HG02759 (cell line): ENCODE results near the gene SCFD2.
"Not testable (repeated sequence)": the region's sequence is repeated elsewhere in the genome, so short reads cannot be mapped to it uniquely, and the experiment has no call there.

Source experiments
- ATAC-seq: cut with Tn5 transposase; IDR thresholded peaks from one replicate; pipeline ENCODE4 v1.9.1; 2021; ENCODE audit warnings: mild to moderate bottlenecking, moderate library complexity; ENCODE audit not compliant: unreplicated experiment

The SCFD2 gene

GRCh38 chr4:53059871-53060270, 306.0 kb downstream of the SCFD2 start:
- no peak for ATAC-seq

GRCh38 chr4:53059256-53059655, 306.6 kb downstream of the SCFD2 start:
- no peak for ATAC-seq

GRCh38 chr4:53057679-53058078, 308.2 kb downstream of the SCFD2 start:
- no peak for ATAC-seq

GRCh38 chr4:53057108-53057507, 308.8 kb downstream of the SCFD2 start:
- not testable (repeated sequence) for ATAC-seq

- ATAC-seq = no peak
Measured at GRCh38 chr4:53055716-53056403, 310.0 kb downstream of the SCFD2 start.

- no peak for ATAC-seq
Measured at GRCh38 chr4:53055274-53055673, 310.6 kb downstream of the SCFD2 start.

- no peak for ATAC-seq
Measured at GRCh38 chr4:53050361-53050774, 315.5 kb downstream of the SCFD2 start.

- no peak for ATAC-seq
Measured at GRCh38 chr4:53049528-53049927, 316.3 kb downstream of the SCFD2 start.

- ATAC-seq = no peak
Measured at GRCh38 chr4:53044651-53044960, 321.3 kb downstream of the SCFD2 start.

GRCh38 chr4:53043891-53044650, 321.8 kb downstream of the SCFD2 start:
- ATAC-seq = no peak

- ATAC-seq = no peak
Measured at GRCh38 chr4:53043055-53043454, 322.8 kb downstream of the SCFD2 start.

- ATAC-seq = no peak
Measured at GRCh38 chr4:53040851-53041250, 325.0 kb downstream of the SCFD2 start.

- ATAC-seq = no peak
Measured at GRCh38 chr4:53040459-53040815, 325.4 kb downstream of the SCFD2 start.

- no peak for ATAC-seq
Measured at GRCh38 chr4:53039741-53040458, 326.0 kb downstream of the SCFD2 start.

GRCh38 chr4:53037892-53038291, 328.0 kb downstream of the SCFD2 start:
- no peak for ATAC-seq

GRCh38 chr4:53032908-53033307, 333.0 kb downstream of the SCFD2 start:
- ATAC-seq = not testable (repeated sequence)

GRCh38 chr4:53026233-53026632, 339.6 kb downstream of the SCFD2 start:
- no peak for ATAC-seq

- ATAC-seq = no peak
Measured at GRCh38 chr4:53023677-53024299, 342.1 kb downstream of the SCFD2 start.

- ATAC-seq = no peak
Measured at GRCh38 chr4:53022513-53023100, 343.3 kb downstream of the SCFD2 start.

GRCh38 chr4:53021754-53022512, 343.9 kb downstream of the SCFD2 start:
- no peak for ATAC-seq
